HepG2 (cell line): ENCODE data around the gene ZNF670. TPM values are rescaled to one million over a fixed set of nuclear protein-coding genes. Genes with fewer than 3 reads are reported as not detected.
A peak's percentile ranks its signal among the peaks of the same experiment; 100 is the strongest.

Experiments used
- ATAC-seq: fragments of 200-7000 bp; cut with Tn5 transposase; 3 replicates; pipeline ENCODE4 v1.9.1; 2020; ENCODE audit warnings: mild to moderate bottlenecking, moderate library complexity
- BruUV-seq: library from RNA; stranded (reverse); fragments of 400-500 nt; replicated peaks from 2 replicates; lab custom pipeline; 2021; lab: Mats Ljungman, UMichigan
- CTCF ChIA-PET: fragments of 300-600 bp; formaldehyde crosslinking; extraction: SDS; loops from one replicate; lab custom pipeline; 2021; ENCODE audit warnings: low total read pairs, inconsistent platforms, low intra/inter-chr PET ratio; lab: Yijun Ruan, JAX
- POLR2A ChIA-PET: fragments of 350-600 bp; sonication (Branson Sonifier 250); formaldehyde crosslinking; loops from one replicate; lab custom pipeline; 2020; ENCODE audit warnings: antibody characterized with exemption, inconsistent platforms; lab: Yijun Ruan, JAX
- DNase-seq: peaks from one replicate; pipeline ENCODE4 v3.0.0-alpha.2; 2015; ENCODE audit warnings: low spot score
- FAIRE-seq: peaks from 3 replicates; lab custom pipeline; 2011; peaks lifted over from hg19 to GRCh38; lab: Jason Lieb, UNC
- H2AFZ ChIP-seq: one replicate; pipeline ENCODE4 v1.6.1; 2011; ENCODE audit warnings: low read length, inconsistent platforms
- H3K27ac ChIP-seq: fragments of 300-600 bp; 3 replicates; pipeline ENCODE4 v1.8.0; 2011; ENCODE audit warnings: mixed run types, mild to moderate bottlenecking, mixed read lengths, low read length, inconsistent platforms; ENCODE audit not compliant: insufficient read depth; ENCODE audit errors: extremely low read length
- H3K27me3 ChIP-seq, 2 experiments: fragments of 200-600 bp in 1 of 2; 2 replicates in 1 of 2; 3 replicates in 1 of 2; pipeline versions ENCODE4 v1.6.0 to v1.8.0; 2011; ENCODE audit warnings: low read length in 2 of 2, mild to moderate bottlenecking in 2 of 2, moderate library complexity in 2 of 2, inconsistent platforms in 1 of 2; ENCODE audit not compliant: insufficient read depth in 2 of 2, control insufficient read depth in 1 of 2
- H3K36me3 ChIP-seq, 2 experiments: fragments of 200-600 bp in 1 of 2; replicated peaks in 1 of 2; 2 replicates in 1 of 2; 3 replicates in 1 of 2; pipeline versions ENCODE4 v1.5.1 to v1.8.0; 2011; ENCODE audit warnings: low read length in 2 of 2, inconsistent platforms in 1 of 2; ENCODE audit not compliant: insufficient read depth in 2 of 2, control insufficient read depth in 1 of 2
- H3K4me1 ChIP-seq: 2 replicates; pipeline ENCODE4 v1.5.1; 2012; ENCODE audit warnings: low read length, inconsistent platforms; ENCODE audit not compliant: insufficient read depth
- H3K4me2 ChIP-seq: 2 replicates; pipeline ENCODE4 v1.6.0; 2011; ENCODE audit warnings: low read depth, low read length, inconsistent platforms
- H3K4me3 ChIP-seq, 3 experiments: fragments of 200-600 bp in 1 of 3; sonication (generic), shearing (Covaris generic) in 1 of 3; replicated peaks in 1 of 3; 2 replicates each; pipeline ENCODE4 v1.5.1; 2011 to 2016; ENCODE audit warnings: low read length in 3 of 3, inconsistent platforms in 2 of 3, low read depth in 2 of 3, mild to moderate bottlenecking in 2 of 3, control low read depth in 1 of 3, mixed read lengths in 1 of 3; ENCODE audit not compliant: insufficient read depth in 1 of 3
- H3K79me2 ChIP-seq: one replicate; pipeline ENCODE4 v1.6.1; 2011; ENCODE audit warnings: low read length, inconsistent platforms; ENCODE audit not compliant: insufficient read depth
- H3K9ac ChIP-seq: 2 replicates; pipeline ENCODE4 v1.6.0; 2011; ENCODE audit warnings: mild to moderate bottlenecking, low read depth, low read length, inconsistent platforms; ENCODE audit not compliant: insufficient read depth
- H3K9me3 ChIP-seq: 2 replicates; pipeline ENCODE4 v1.5.1; 2012; ENCODE audit warnings: mild to moderate bottlenecking, low read length
- H4K20me1 ChIP-seq: 2 replicates; pipeline ENCODE4 v1.6.0; 2011; ENCODE audit warnings: inconsistent platforms, mild to moderate bottlenecking, low read length, moderate library complexity; ENCODE audit not compliant: insufficient read depth
- AFF4 ChIP-seq: sonication (generic); formaldehyde crosslinking; IDR thresholded peaks from 2 replicates; pipeline ENCODE4 v1.4.0; 2020; ENCODE audit warnings: missing genetic modification reagents
- FOXK1 ChIP-seq: sonication (generic); formaldehyde crosslinking; IDR thresholded peaks from 2 replicates; pipeline ENCODE4 v1.4.0; 2020; ENCODE audit warnings: low read depth, missing genetic modification reagents, borderline replicate concordance
- HMGXB3 ChIP-seq: sonication (generic); formaldehyde crosslinking; IDR thresholded peaks from 2 replicates; pipeline ENCODE4 v1.4.0; 2020; ENCODE audit warnings: missing genetic modification reagents, borderline replicate concordance
- MEIS2 ChIP-seq: sonication (generic); formaldehyde crosslinking; IDR thresholded peaks from 2 replicates; pipeline ENCODE4 v1.9.0; 2021; ENCODE audit warnings: mild to moderate bottlenecking, missing genetic modification reagents
- MTF1 ChIP-seq: sonication (generic); formaldehyde crosslinking; IDR thresholded peaks from 2 replicates; pipeline ENCODE4 v1.5.0; 2020; ENCODE audit warnings: missing genetic modification reagents
- MXD3 ChIP-seq: IDR thresholded peaks from 2 replicates; pipeline ENCODE4 v1.6.1; 2016; ENCODE audit warnings: mild to moderate bottlenecking, missing biosample characterization, missing genetic modification reagents
- POLR2A ChIP-seq, 2 experiments: IDR thresholded peaks; 2 replicates each; pipeline ENCODE4 v1.6.1; 2011; ENCODE audit warnings: low read depth in 2 of 2, low read length in 2 of 2, mild to moderate bottlenecking in 1 of 2, moderate library complexity in 1 of 2; ENCODE audit not compliant: insufficient read depth in 1 of 2
- REXO4 ChIP-seq: sonication (generic); formaldehyde crosslinking; IDR thresholded peaks from 2 replicates; pipeline ENCODE4 v1.8.0; 2022; ENCODE audit warnings: missing genetic modification reagents, mild to moderate bottlenecking, borderline replicate concordance
- RFXAP ChIP-seq: sonication (generic); formaldehyde crosslinking; IDR thresholded peaks from 2 replicates; pipeline ENCODE4 v1.4.0; 2020; ENCODE audit warnings: missing genetic modification reagents, borderline replicate concordance
- ZNF101 ChIP-seq: sonication (generic); formaldehyde crosslinking; IDR thresholded peaks from 2 replicates; pipeline ENCODE4 v1.4.0; 2020; ENCODE audit warnings: mild to moderate bottlenecking, low read depth, missing genetic modification reagents, borderline replicate concordance
- ZNF264 ChIP-seq: sonication (generic); formaldehyde crosslinking; IDR thresholded peaks from 2 replicates; pipeline ENCODE4 v1.4.0; 2020; ENCODE audit warnings: missing genetic modification reagents
- WGBS: methylation state at CpG from one replicate; pipeline ENCODE4 v1.1.6; 2017; ENCODE audit warnings: low lambda C conversion rate; 5-methylcytosine and 5-hydroxymethylcytosine counted together
- in situ Hi-C: cut with HindIII; loops from 2 replicates; pipeline ENCODE4 v1.10.0; 2017; ENCODE audit warnings: low pct_unique_long_range_greater_than_20kb; ENCODE audit not compliant: extremely low pct_ligation_motif_present
- intact Hi-C: fragments of 100-400 bp; cut with micrococcal nuclease; formaldehyde crosslinking; loops from one replicate; pipeline ENCODE4 v1.10.0; 2022; ENCODE audit not compliant: unreplicated experiment
- polyA plus RNA-seq, 8 experiments: library from polyadenylated mRNA; depleted of rRNA in 3 of 8; stranded (reverse) in 7 of 8; unstranded in 1 of 8; fragments of >200 nt; fragmentation: Illumina TruSeq in 4 of 8; extraction: Trizol in 4 of 8; gene quantifications; 2 replicates each; pipeline versions ENCODE4 v1.2.1 to v1.2.3, GENCODE V29; 2011 to 2016; ENCODE audit warnings: low read depth in 4 of 8, missing spikeins in 1 of 8, mixed read lengths in 1 of 8; ENCODE audit not compliant: insufficient read depth in 1 of 8
- total RNA-seq, 5 experiments: library from RNA; depleted of rRNA; stranded (reverse); fragments of >200 nt; fragmentation: Illumina TruSeq; extraction: Trizol; gene quantifications; 2 replicates each; pipeline ENCODE4 v1.2.3, GENCODE V29; 2016; ENCODE audit warnings: low read depth in 1 of 5
- TF ChIP-seq, protein P1 (sequence below): sonication (generic); formaldehyde crosslinking; IDR thresholded peaks from 2 replicates; pipeline ENCODE4 v1.4.0; 2020; ENCODE audit warnings: missing genetic modification reagents

The ZNF670 gene
- total and polyA plus RNA-seq, 2 of the 13 experiments (the other 11 are each of a cell fraction or from before 2014, with no cell fraction given): 4.2 to 10.9 TPM

- peak; percentile 33; the same call in 1 of the 2 replicates for TF ChIP-seq AFF4
Measured at GRCh38 chr1:247113094-247113497, 34.5 kb upstream of the ZNF670 start (continued).

DNA sequence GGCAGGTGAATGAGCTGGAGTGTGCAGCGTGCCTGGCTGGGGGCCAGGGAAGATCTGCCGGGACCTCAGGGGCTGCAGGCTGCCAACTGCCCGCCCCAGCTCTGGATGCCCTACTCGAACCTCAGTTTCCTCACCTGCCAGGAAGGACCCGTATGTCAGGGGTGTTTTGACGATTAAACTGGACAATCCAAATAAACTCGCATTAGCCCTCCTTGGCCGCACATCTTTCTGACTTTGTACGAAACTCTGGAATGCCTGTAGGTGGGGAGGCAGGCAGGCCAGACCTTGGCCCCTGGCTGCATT is 33.8 kb upstream of the ZNF670 start:
- Histone ChIP-seq H2AFZ (no peak overlapping the region), H3K36me3 (no peaks in the 10 kb centered on the region), H3K4me2 (peak overlapping the region; percentile 83), H4K20me1 (no peaks in the 10 kb centered on the region), H3K4me1 (peaks cover 46% of the 10 kb centered on the region), H3K27me3 (no peaks in the 10 kb centered on the region), H3K79me2 (peaks cover 4% of the 10 kb centered on the region), H3K27ac (peak overlapping the region; percentile 85), H3K9ac (peak overlapping the region; percentile 79), H3K9me3 (no peaks in the 10 kb centered on the region), H3K4me3 (peak overlapping the region; percentile 71 to 82 (median 77))
- no TSS peak for BruUV-seq
- intact Hi-C loops: loop anchor here (5.0 to 10.0 kb wide), 4 partner anchors 105 to 220 kb away; partner anchors contain the start of genes AHCTF1, ZNF496 and ZNF695
- WGBS: 0% methylated on average over 1 of the region's 9 CpGs
- DNase-seq (no peak), FAIRE-seq (no peak), ATAC-seq (peak; percentile 14)
- POLR2A ChIA-PET: interaction anchor here (1.0 to 1.3 kb wide), 3 partner anchors 9 to 34 kb away, joined by 3 to 4 read pairs (median 3); partner anchors contain the start of genes ZNF669 and ZNF670
- CTCF ChIA-PET: no interaction called here
- in situ Hi-C loops: no loop called here
- TF ChIP-seq HMGXB3 (CRISPR knock-in tag) (0 out of 2 replicates have a peak, but pooled peaks have one; percentile 13), MTF1 (0 out of 2 replicates have a peak, but pooled peaks have one; percentile 5), POLR2A (IDR thresholded peaks at IDR 0.05; ENCODE audit: insufficient read depth in 1 of 2, low read depth in 2 of 2, low read length in 2 of 2) (0 out of 4 replicates have a peak, but pooled peaks of 1 of the 2 experiments have one; percentile 4), RFXAP (CRISPR knock-in tag) (0 out of 2 replicates have a peak, but pooled peaks have one; percentile 32), MEIS2 (CRISPR knock-in tag) (peak; percentile 88; the same call in 1 of the 2 replicates), REXO4 (CRISPR knock-in tag) (no peak), FOXK1 (no peak), ZNF101 (CRISPR knock-in tag) (0 out of 2 replicates have a peak, but pooled peaks have one; percentile 25), MXD3 (CRISPR knock-in tag) (no peak; the same call in 1 of the 2 replicates), ZNF264 (CRISPR knock-in tag) (0 out of 2 replicates have a peak, but pooled peaks have one; percentile 19)
- TF ChIP-seq, protein P1, sequence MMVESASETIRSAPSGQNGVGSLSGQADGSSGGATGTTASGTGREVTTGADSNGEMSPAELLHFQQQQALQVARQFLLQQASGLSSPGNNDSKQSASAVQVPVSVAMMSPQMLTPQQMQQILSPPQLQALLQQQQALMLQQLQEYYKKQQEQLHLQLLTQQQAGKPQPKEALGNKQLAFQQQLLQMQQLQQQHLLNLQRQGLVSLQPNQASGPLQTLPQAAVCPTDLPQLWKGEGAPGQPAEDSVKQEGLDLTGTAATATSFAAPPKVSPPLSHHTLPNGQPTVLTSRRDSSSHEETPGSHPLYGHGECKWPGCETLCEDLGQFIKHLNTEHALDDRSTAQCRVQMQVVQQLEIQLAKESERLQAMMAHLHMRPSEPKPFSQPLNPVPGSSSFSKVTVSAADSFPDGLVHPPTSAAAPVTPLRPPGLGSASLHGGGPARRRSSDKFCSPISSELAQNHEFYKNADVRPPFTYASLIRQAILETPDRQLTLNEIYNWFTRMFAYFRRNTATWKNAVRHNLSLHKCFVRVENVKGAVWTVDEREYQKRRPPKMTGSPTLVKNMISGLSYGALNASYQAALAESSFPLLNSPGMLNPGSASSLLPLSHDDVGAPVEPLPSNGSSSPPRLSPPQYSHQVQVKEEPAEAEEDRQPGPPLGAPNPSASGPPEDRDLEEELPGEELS: 0 out of 2 replicates have a peak, but pooled peaks have one; percentile 13
